ENCODE data around the gene CLHC1.

- no peak for TF ChIP-seq TAF1 (IDR thresholded peaks at IDR 0.05; ENCODE audit: borderline replicate concordance, low read depth, low read length)
- no peak for TF ChIP-seq POLR2A (IDR thresholded peaks at IDR 0.05; ENCODE audit: low read depth, low read length)
- TF ChIP-seq POLR2AphosphoS5 (IDR thresholded peaks at IDR 0.05; ENCODE audit: low read depth, low read length), result no peak
These were observed 72.3 kb downstream of the CLHC1 start for GRCh38 chr2:55159752-55160151.
